Spleen (tissue), 11 donors: ENCODE data around the gene CRACR2A. TPM values are rescaled to one million over a fixed set of nuclear protein-coding genes. Genes with fewer than 3 reads are reported as not detected.

Source experiments
- DNase-seq: peaks from one replicate; pipeline ENCODE4 v3.0.0-alpha.2; 2020
- H3K27ac ChIP-seq, 8 donors: fragments of 200-600 bp; sonication (generic) in 7 of 8; 1 replicate in 4 of 8; 2 replicates in 4 of 8; pipeline versions ENCODE4 v1.5.0 to v1.8.0; 2016 to 2021; ENCODE audit warnings: inconsistent platforms in 4 of 8, mild to moderate bottlenecking in 4 of 8, moderate library complexity in 1 of 8
- H3K27me3 ChIP-seq, 7 donors: fragments of 200-600 bp; sonication (generic) in 6 of 7; replicated peaks in 1 of 7; 1 replicate in 4 of 7; 2 replicates in 3 of 7; pipeline versions ENCODE4 v1.5.0 to v1.8.0; 2016 to 2021; ENCODE audit warnings: inconsistent platforms in 3 of 7, mild to moderate bottlenecking in 1 of 7
- H3K36me3 ChIP-seq, 6 donors: fragments of 200-600 bp; sonication (generic) in 5 of 6; 1 replicate in 4 of 6; 2 replicates in 2 of 6; pipeline versions ENCODE4 v1.5.0 to v1.8.0; 2016 to 2021; ENCODE audit warnings: inconsistent platforms in 2 of 6
- H3K4me1 ChIP-seq, 6 donors: fragments of 200-600 bp; sonication (generic) in 5 of 6; 1 replicate in 3 of 6; 2 replicates in 3 of 6; pipeline versions ENCODE4 v1.5.0 to v1.8.0; 2016 to 2021; ENCODE audit warnings: inconsistent platforms in 3 of 6
- H3K4me3 ChIP-seq, 8 donors: fragments of 200-600 bp; sonication (generic) in 7 of 8; 1 replicate in 4 of 8; 2 replicates in 4 of 8; pipeline versions ENCODE4 v1.5.0 to v1.8.0; 2016 to 2021; ENCODE audit warnings: inconsistent platforms in 4 of 8, mild to moderate bottlenecking in 4 of 8, moderate library complexity in 2 of 8
- H3K9me3 ChIP-seq, 8 donors: fragments of 200-600 bp; sonication (generic) in 7 of 8; 1 replicate in 4 of 8; 2 replicates in 4 of 8; pipeline versions ENCODE4 v1.5.0 to v1.8.0; 2016 to 2021; ENCODE audit warnings: inconsistent platforms in 4 of 8
- CTCF ChIP-seq, 11 experiments: fragments of 200-600 bp in 7 of 11; fragments of 450-650 bp in 4 of 11; sonication (generic) in 4 of 11; IDR thresholded peaks in 8 of 11; conservative IDR thresholded peaks in 3 of 11; 1 replicate in 7 of 11; 2 replicates in 4 of 11; pipeline versions ENCODE4 v1.4.0 to v1.8.0; 2016 to 2021; ENCODE audit warnings: antibody characterized with exemption in 11 of 11, inconsistent platforms in 4 of 11, mild to moderate bottlenecking in 1 of 11
- POLR2A ChIP-seq, 3 donors: fragments of 450-650 bp; IDR thresholded peaks; one replicate each; pipeline ENCODE4 v1.5.1; 2017; ENCODE audit warnings: antibody characterized with exemption in 3 of 3, mild to moderate bottlenecking in 1 of 3
- POLR2AphosphoS5 ChIP-seq, 3 donors: sonication (generic); formaldehyde crosslinking; IDR thresholded peaks; one replicate each; pipeline ENCODE4 v1.5.1; 2017; ENCODE audit warnings: antibody characterized with exemption in 3 of 3
- WGBS, 5 donors: extraction: QIAGEN DNeasy Blood & Tissue Kit in 3 of 5; methylation state at CpG; one replicate each; pipeline versions ENCODE4 v1.1.5 to v1.1.7; 2013 to 2018; 5-methylcytosine and 5-hydroxymethylcytosine counted together
- intact Hi-C: fragments of 100-400 bp; cut with DNase I; formaldehyde crosslinking; loops from one replicate; pipeline ENCODE4 v1.15.0; 2023; ENCODE audit warnings: low total_unique reads
- polyA plus RNA-seq, 3 donors: library from polyadenylated mRNA; stranded (reverse); fragments of 200-250 nt; gene quantifications; one replicate each; pipeline ENCODE4 v1.2.1, GENCODE V29; 2013
- total RNA-seq, 7 donors: library from RNA; depleted of rRNA in 3 of 7; stranded (reverse); fragments of >200 nt in 3 of 7; fragmentation: NEBNext Ultra II Directional in 4 of 7; extraction: Animal tissue kit (Norgen Biotek cat#: 25700) in 4 of 7; gene quantifications; one replicate each; pipeline versions ENCODE4 v1.1.0 to v1.2.1, GENCODE V29; 2016 to 2021
- donor health status: healthy with polysubstance abuse.
- donor health status: DM: no; HTN: no; CAD: no; lungs with moderate emphysema.
- donor health status: DM: no; HTN: no; CAD: no.
- donor health status: Bipolar disorder and iron deficiency.
- donor health status: healthy.
- donor health status: DM: no; HTN: no; CAD: no.
- donor health status: DM: yes; HTN: yes; CAD: no.

CRACR2A gene
- total and polyA plus RNA-seq, 10 donors = 3.3 to 27.6 (median 21.1) TPM

DNA sequence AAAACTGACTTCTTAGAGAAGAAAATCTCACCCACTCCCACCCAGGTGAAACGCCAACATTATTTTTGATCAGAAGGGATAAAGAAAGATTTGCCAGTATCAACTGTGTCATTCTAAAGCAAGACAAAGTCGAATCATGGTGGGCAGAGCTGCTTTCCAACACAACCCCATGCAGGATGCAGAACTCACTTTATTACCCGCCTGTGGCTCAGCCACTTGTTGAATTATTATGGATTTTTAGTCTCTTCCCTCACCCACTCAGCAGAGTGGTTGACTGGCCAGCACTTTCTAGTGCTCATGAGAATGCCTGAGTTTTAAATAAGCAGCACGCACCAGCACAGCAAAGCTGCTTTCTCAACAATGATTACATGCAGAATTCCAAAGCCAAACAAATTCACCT is 32.1 kb downstream of the CRACR2A start:
- 83 to 93% (median 91%) methylated on average over 4 of the region's 4 CpGs for WGBS, 5 donors

GRCh38 chr12:3718100-3718499 is 34.8 kb downstream of the CRACR2A start:
- peak overlapping the region in 1 of 8 donors; percentile 50 for H3K4me3 ChIP-seq
- H3K9me3 ChIP-seq = peaks cover 0 to 10% (median 5%) of the 10 kb centered on the region in 8 donors
- peaks cover 0 to 24% (median 7%) of the 10 kb centered on the region in 6 donors for H3K4me1 ChIP-seq
- 35 to 54% (median 41%) methylated on average over 4 of the region's 4 CpGs for WGBS, 5 donors
- peaks cover 0 to 29% (median under 1%) of the 10 kb centered on the region in 6 donors for H3K36me3 ChIP-seq
- TF ChIP-seq POLR2AphosphoS5 (IDR thresholded peaks at IDR 0.05) (peak in 1 of 3 donors; percentile 32), CTCF (IDR thresholded peaks at IDR 0.05 in 8 of 11, conservative IDR thresholded peaks at IDR 0.05 in 3 of 11) (no peak)
- no peaks in the 10 kb centered on the region for H3K27me3 ChIP-seq
- peak overlapping the region in 6 of 8 donors; percentile 12 to 80 (median 52) for H3K27ac ChIP-seq
- DNase-seq = peak; percentile 92
- intact Hi-C loops = no loop called here

More for the DNA sequence above, 32.1 kb downstream of the CRACR2A start:
- intact Hi-C loops = no loop called here
- peaks cover 0 to 11% (median 5%) of the 10 kb centered on the region in 8 donors for H3K9me3 ChIP-seq
- TF ChIP-seq CTCF (IDR thresholded peaks at IDR 0.05 in 8 of 11, conservative IDR thresholded peaks at IDR 0.05 in 3 of 11) (no peak), POLR2A (IDR thresholded peaks at IDR 0.05) (no peak), POLR2AphosphoS5 (IDR thresholded peaks at IDR 0.05) (no peak)
- no peak for DNase-seq
- no peak overlapping the region for H3K27ac ChIP-seq
- peaks cover 0 to 52% (median 3%) of the 10 kb centered on the region in 6 donors for H3K36me3 ChIP-seq
- peaks cover 0 to 26% (median 7%) of the 10 kb centered on the region in 6 donors for H3K4me1 ChIP-seq
- no peaks in the 10 kb centered on the region for H3K27me3 ChIP-seq
- H3K4me3 ChIP-seq = no peak overlapping the region

GRCh38 chr12:3717283-3717898 is 35.5 kb downstream of the CRACR2A start:
- H3K27me3 ChIP-seq = no peaks in the 10 kb centered on the region
- peaks cover 0 to 29% (median 6%) of the 10 kb centered on the region in 6 donors for H3K36me3 ChIP-seq
- intact Hi-C loops = no loop called here
- peak overlapping the region in 1 of 8 donors; percentile 50 for H3K4me3 ChIP-seq
- peak overlapping the region in 6 of 8 donors; percentile 12 to 80 (median 52) for H3K27ac ChIP-seq
- DNase-seq = no peak
- TF ChIP-seq CTCF (IDR thresholded peaks at IDR 0.05 in 8 of 11, conservative IDR thresholded peaks at IDR 0.05 in 3 of 11) = no peak
- TF ChIP-seq POLR2A (IDR thresholded peaks at IDR 0.05) = no peak
- no peak for TF ChIP-seq POLR2AphosphoS5 (IDR thresholded peaks at IDR 0.05)
- peaks cover 0 to 5% (median 1%) of the 10 kb centered on the region in 8 donors for H3K9me3 ChIP-seq
- WGBS, 5 donors = 89 to 98% (median 95%) methylated on average over 9 of the region's 9 CpGs
- peaks cover 0 to 24% (median 7%) of the 10 kb centered on the region in 6 donors for H3K4me1 ChIP-seq

- Histone ChIP-seq H3K27ac (no peak overlapping the region), H3K9me3 (no peaks in the 10 kb centered on the region), H3K4me3 (no peak overlapping the region), H3K36me3 (peaks cover 0 to 34% (median 7%) of the 10 kb centered on the region in 6 donors), H3K27me3 (no peaks in the 10 kb centered on the region), H3K4me1 (peaks cover 0 to 24% (median 7%) of the 10 kb centered on the region in 6 donors)
- no peak for TF ChIP-seq POLR2AphosphoS5 (IDR thresholded peaks at IDR 0.05)
- no peak for TF ChIP-seq POLR2A (IDR thresholded peaks at IDR 0.05)
- TF ChIP-seq CTCF (IDR thresholded peaks at IDR 0.05 in 8 of 11, conservative IDR thresholded peaks at IDR 0.05 in 3 of 11) = no peak
- intact Hi-C loops = no loop called here
- WGBS, 5 donors = 88 to 100% (median 98%) methylated on average over 1 of the region's 1 CpG
- DNase-seq = no peak
Measured at GRCh38 chr12:3715999-3716398, 36.9 kb downstream of the CRACR2A start.
